Stomach smooth muscle (tissue), 2 donors: Measurements from ENCODE around the gene SLC18B1.

Experiments used
- H3K27ac ChIP-seq: one replicate; pipeline ENCODE4 v1.7.0; 2013; ENCODE audit warnings: mild to moderate bottlenecking, low read length, inconsistent platforms
- H3K27me3 ChIP-seq, 2 donors: one replicate each; pipeline ENCODE4 v1.7.0; 2013; ENCODE audit warnings: low read length in 2 of 2; ENCODE audit not compliant: insufficient read depth in 2 of 2, control insufficient read depth in 1 of 2
- H3K36me3 ChIP-seq, 2 donors: one replicate each; pipeline ENCODE4 v1.7.0; 2013; ENCODE audit warnings: low read length in 2 of 2; ENCODE audit not compliant: control insufficient read depth in 2 of 2, insufficient read depth in 2 of 2
- H3K4me1 ChIP-seq: one replicate; pipeline ENCODE4 v1.7.0; 2013; ENCODE audit warnings: low read length; ENCODE audit not compliant: control insufficient read depth, insufficient read depth
- H3K4me3 ChIP-seq, 2 donors: one replicate each; pipeline ENCODE4 v1.7.0; 2013; ENCODE audit warnings: low read length in 2 of 2
- H3K9ac ChIP-seq, 2 donors: one replicate each; pipeline ENCODE4 v1.7.0; 2013; ENCODE audit warnings: low read length in 2 of 2, mild to moderate bottlenecking in 1 of 2
- H3K9me3 ChIP-seq, 2 donors: one replicate each; pipeline ENCODE4 v1.7.0; 2013; ENCODE audit warnings: low read length in 2 of 2; ENCODE audit not compliant: control insufficient read depth in 2 of 2
- donor health status: healthy.
- donor health status: Pancreatic carcinoma.

SLC18B1 gene

DNA sequence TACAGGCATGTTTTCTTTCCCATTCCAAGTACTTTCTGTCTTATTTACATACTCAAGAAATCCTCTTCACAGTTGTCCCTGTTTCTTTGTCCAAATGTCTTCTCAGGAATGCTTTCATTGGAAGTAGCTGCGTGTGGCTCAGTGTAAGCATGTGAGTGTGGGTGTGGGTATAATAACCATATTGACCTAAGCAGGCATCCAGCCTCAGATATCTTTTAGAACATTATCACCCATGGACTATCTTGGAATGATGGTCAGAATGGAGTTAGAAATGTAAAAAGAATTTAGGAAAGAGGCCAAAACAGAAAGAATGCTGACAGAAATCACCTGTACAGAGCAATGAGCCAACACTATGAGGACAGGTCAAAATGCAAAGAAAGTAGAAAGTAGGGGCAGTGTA, 57.2 kb downstream of the SLC18B1 start:
- H3K4me1 ChIP-seq, result no peaks in the 10 kb centered on the region
- H3K9ac ChIP-seq, result no peak overlapping the region
- no peaks in the 10 kb centered on the region for H3K27me3 ChIP-seq
- no peaks in the 10 kb centered on the region for H3K36me3 ChIP-seq
- H3K27ac ChIP-seq, result no peak overlapping the region
- H3K9me3 ChIP-seq, result no peaks in the 10 kb centered on the region
- no peak overlapping the region for H3K4me3 ChIP-seq

DNA sequence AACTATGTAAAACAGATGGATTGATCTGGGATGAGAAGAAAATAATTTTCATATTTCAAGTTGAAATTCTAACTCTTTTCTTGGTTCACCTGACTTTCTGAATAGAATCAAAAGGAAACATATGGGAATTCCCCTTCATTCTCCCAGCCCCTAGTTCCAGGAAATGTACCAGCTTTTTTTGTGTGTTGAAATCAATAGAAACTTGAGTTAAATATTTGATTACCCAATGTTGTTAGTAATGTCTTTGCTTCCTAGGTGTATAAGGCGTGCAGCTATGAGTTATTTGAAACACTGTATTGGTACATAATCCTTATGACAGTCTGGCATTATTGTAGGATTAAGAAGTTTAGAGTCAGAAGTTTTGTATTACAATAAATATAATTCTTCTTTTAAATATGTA, 62.2 kb downstream of the SLC18B1 start:
- no peak overlapping the region for H3K27ac ChIP-seq
- H3K9me3 ChIP-seq, result no peaks in the 10 kb centered on the region
- no peaks in the 10 kb centered on the region for H3K27me3 ChIP-seq
- no peaks in the 10 kb centered on the region for H3K4me1 ChIP-seq
- H3K9ac ChIP-seq, result no peak overlapping the region
- H3K36me3 ChIP-seq, result no peaks in the 10 kb centered on the region
- H3K4me3 ChIP-seq, result no peak overlapping the region

DNA sequence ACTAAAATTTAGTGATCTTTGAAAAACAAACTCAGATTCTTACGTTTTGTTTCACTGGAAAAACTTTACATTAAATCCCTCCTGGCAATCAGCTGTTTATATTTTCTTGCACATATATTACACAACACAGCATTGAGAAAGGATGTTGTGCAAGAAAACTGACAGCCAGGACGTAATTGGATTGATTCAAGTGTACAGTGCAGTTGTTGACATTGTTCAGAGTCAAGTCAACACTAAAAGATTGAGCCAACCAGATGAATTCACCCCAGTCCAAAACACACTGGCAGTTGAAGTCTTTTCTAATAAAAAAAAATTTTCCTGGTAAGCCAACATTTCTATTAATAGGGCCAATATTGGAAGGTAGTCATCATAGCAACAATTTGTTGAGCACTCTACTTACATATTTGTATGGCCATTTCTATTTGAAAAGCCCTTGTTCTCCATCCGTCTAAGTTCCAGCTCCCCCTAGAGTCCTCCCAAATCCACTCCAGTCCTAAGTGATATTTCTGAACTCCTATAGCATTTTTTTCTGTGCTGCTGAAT, 63.7 kb downstream of the SLC18B1 start:
- H3K27ac ChIP-seq, result no peak overlapping the region
- no peaks in the 10 kb centered on the region for H3K4me1 ChIP-seq
- no peaks in the 10 kb centered on the region for H3K9me3 ChIP-seq
- H3K9ac ChIP-seq, result no peak overlapping the region
- H3K36me3 ChIP-seq, result no peaks in the 10 kb centered on the region
- H3K4me3 ChIP-seq, result no peak overlapping the region
- H3K27me3 ChIP-seq, result no peaks in the 10 kb centered on the region

DNA sequence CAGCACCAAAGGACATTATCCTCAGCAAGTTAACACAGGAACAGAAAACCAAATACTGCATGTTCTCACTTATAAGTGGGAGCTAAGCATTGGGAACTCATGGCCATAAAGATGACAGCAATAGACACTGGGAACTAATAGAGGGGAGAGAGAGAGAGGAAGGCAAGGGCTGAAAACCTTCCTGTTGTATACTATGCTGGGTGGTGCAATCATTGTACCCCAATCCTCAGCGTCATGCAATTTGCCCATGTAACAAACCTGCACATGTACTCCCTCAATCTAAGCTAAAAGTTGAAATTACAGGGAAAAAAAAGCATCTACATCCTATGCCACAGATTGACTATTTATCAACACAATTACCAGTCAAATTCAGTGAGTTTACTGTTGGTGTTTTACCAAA, 64.6 kb downstream of the SLC18B1 start:
- Histone ChIP-seq H3K4me1 (no peaks in the 10 kb centered on the region), H3K9me3 (no peaks in the 10 kb centered on the region), H3K36me3 (no peaks in the 10 kb centered on the region), H3K27me3 (no peaks in the 10 kb centered on the region), H3K4me3 (no peak overlapping the region), H3K9ac (no peak overlapping the region), H3K27ac (no peak overlapping the region)

DNA sequence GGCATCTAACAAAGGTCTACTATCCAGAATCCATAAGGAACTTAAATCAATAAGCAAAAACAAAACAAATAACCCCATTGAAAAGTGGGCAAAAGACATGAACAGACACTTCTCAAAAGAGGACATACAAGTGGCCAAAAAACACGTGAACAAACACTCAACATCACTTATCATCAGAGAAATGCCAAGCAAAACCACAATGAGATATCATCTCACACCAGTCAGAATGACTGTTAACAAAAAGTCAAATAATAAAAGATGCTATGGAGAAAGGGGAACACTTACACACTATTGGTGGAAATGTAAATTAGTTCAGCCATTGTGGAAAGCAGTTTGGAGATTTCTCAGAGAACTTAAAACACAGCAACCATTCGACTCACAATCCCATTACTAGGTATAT, 65.2 kb downstream of the SLC18B1 start:
- Histone ChIP-seq H3K27me3 (no peaks in the 10 kb centered on the region), H3K4me1 (no peaks in the 10 kb centered on the region), H3K9ac (no peak overlapping the region), H3K9me3 (no peaks in the 10 kb centered on the region), H3K36me3 (no peaks in the 10 kb centered on the region), H3K4me3 (no peak overlapping the region), H3K27ac (no peak overlapping the region)

DNA sequence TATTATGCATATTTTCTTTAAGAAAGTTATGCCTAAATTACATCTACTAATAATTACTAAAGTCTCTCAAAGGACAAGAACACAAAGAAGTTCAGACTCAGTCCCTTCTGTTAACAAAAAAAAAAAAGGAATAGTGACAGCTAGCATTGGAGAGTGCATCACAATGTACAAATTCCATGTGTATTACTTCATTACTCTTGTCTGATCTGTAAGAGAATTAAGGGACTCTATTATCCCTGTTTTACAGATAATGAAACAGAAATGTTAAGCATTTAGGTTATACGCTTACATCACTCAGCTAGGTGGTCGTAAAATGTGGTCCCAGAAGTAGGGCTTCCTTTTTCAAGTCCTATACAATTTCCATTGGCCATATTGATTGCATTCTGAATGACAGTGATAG, 67.4 kb downstream of the SLC18B1 start:
- Histone ChIP-seq H3K9me3 (no peaks in the 10 kb centered on the region), H3K4me3 (no peak overlapping the region), H3K9ac (no peak overlapping the region), H3K4me1 (no peaks in the 10 kb centered on the region), H3K36me3 (no peaks in the 10 kb centered on the region), H3K27me3 (no peaks in the 10 kb centered on the region), H3K27ac (no peak overlapping the region)

DNA sequence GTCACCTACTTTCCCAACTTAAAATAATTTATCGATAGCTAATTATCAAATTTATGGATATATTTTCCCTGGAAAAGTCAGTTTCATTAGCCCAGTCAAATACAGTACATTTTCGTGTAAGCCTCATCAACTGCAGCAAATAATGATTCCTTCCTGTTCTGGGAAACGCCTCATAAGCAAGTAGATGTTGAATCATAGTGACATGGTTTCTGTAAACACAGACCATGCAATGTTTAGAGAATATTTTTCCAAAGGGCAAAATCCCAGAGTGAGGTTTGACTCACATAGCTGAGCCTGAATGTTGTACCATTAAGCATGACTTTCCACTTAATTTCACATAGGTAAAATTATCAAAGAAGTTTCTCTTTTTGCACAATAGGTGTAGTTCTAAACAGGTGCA, 67.9 kb downstream of the SLC18B1 start:
- Histone ChIP-seq H3K4me1 (no peaks in the 10 kb centered on the region), H3K9ac (no peak overlapping the region), H3K27ac (no peak overlapping the region), H3K4me3 (no peak overlapping the region), H3K9me3 (no peaks in the 10 kb centered on the region), H3K27me3 (no peaks in the 10 kb centered on the region), H3K36me3 (no peaks in the 10 kb centered on the region)

DNA sequence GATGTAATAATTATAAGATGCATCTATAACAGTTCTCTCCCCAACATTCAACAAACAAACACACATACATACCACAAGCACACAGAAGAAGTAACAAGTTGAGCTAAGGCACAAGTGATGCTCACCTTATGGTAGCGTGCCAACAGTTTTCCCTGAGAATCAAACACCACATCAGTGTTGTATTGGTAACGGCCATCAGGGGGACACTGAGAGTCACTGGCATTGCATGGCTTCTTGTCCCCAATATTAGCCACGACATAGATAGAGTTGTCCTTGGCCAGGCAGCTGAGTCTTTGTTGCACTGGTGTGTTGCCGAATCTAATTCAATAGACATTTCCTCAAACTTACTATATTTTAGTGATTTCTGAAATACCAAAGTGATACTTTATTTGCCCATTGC, 69.8 kb downstream of the SLC18B1 start:
- Histone ChIP-seq H3K4me3 (no peak overlapping the region), H3K9ac (no peak overlapping the region), H3K27ac (no peak overlapping the region), H3K36me3 (no peaks in the 10 kb centered on the region), H3K9me3 (no peaks in the 10 kb centered on the region), H3K4me1 (no peaks in the 10 kb centered on the region), H3K27me3 (no peaks in the 10 kb centered on the region)

DNA sequence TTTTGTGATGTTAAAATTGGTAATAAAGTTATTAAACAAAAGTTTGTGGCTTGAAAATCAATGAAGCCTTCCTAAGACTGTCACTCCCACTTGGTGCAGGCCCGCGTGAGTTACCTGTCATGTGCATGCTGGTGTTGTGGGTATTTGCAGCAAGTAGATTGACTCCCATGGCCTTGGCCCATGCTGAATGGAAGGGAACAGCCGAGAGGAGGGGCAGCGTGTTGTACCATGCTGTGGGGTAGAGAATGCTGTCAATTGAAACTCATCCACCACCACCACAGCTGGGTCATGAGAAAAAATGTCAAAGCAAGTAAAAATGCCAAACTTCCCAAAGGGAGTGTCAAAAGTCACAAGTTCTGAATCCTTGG, 71.8 kb downstream of the SLC18B1 start:
- H3K27me3 ChIP-seq, result no peaks in the 10 kb centered on the region
- no peak overlapping the region for H3K4me3 ChIP-seq
- no peaks in the 10 kb centered on the region for H3K36me3 ChIP-seq
- H3K4me1 ChIP-seq, result no peaks in the 10 kb centered on the region
- no peak overlapping the region for H3K9ac ChIP-seq
- H3K9me3 ChIP-seq, result no peaks in the 10 kb centered on the region
- H3K27ac ChIP-seq, result no peak overlapping the region

DNA sequence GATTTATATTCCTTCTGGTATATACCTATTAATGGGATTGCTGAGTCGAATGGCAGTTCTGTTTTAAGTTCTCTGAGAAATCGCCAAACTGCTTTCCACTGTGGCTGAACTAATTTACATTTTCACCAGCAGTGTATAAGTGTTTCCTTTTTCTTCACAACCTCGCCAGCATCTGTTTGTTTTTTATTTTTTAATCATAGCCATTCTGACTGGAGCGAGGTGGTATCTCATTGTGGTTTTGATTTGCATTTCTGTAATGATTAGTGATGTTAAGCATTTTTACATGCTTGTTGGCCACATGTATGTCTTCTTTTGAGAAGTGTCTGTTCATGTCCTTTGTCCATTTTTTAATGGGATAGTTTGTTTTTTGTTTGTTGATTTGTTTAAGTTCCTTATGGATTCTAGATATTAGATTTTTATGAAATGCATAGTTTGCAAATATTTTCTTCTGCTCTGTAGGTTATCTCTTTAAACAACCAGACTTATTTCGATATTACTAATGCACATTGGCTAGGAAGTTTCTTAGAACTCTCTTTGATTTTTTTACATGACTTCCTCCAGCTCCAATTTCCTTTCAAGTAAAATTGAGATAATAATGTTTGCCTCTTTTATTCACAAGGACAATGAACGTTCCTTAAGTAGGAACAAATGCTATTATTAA, 72.4 kb downstream of the SLC18B1 start:
- no peaks in the 10 kb centered on the region for H3K27me3 ChIP-seq
- no peaks in the 10 kb centered on the region for H3K4me1 ChIP-seq
- H3K9me3 ChIP-seq, result no peaks in the 10 kb centered on the region
- no peaks in the 10 kb centered on the region for H3K36me3 ChIP-seq
- no peak overlapping the region for H3K27ac ChIP-seq
- no peak overlapping the region for H3K4me3 ChIP-seq
- no peak overlapping the region for H3K9ac ChIP-seq

DNA sequence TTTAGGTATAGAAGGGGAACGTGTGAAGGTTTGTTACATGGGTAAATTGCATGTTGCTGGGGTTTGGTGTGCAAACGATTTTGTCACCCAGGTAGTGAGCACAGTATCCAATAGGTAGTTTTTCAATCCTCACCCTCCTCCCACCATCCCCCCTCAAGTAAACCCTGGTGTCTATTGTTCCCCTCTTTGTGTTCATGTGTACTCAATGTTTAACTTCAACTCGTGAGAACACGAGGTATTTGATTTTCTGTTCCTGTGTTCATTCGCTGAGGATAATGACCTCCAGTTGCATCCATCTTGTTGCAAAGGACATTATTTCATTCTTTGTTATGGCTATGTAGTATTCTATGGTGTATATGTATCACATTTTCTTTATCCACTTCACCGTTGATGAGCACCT, 73.0 kb downstream of the SLC18B1 start:
- Histone ChIP-seq H3K9ac (no peak overlapping the region), H3K4me3 (no peak overlapping the region), H3K4me1 (no peaks in the 10 kb centered on the region), H3K9me3 (no peaks in the 10 kb centered on the region), H3K27ac (no peak overlapping the region), H3K36me3 (no peaks in the 10 kb centered on the region), H3K27me3 (no peaks in the 10 kb centered on the region)
